ENCODE measurements around the gene NUMB.

NUMB gene

DNA sequence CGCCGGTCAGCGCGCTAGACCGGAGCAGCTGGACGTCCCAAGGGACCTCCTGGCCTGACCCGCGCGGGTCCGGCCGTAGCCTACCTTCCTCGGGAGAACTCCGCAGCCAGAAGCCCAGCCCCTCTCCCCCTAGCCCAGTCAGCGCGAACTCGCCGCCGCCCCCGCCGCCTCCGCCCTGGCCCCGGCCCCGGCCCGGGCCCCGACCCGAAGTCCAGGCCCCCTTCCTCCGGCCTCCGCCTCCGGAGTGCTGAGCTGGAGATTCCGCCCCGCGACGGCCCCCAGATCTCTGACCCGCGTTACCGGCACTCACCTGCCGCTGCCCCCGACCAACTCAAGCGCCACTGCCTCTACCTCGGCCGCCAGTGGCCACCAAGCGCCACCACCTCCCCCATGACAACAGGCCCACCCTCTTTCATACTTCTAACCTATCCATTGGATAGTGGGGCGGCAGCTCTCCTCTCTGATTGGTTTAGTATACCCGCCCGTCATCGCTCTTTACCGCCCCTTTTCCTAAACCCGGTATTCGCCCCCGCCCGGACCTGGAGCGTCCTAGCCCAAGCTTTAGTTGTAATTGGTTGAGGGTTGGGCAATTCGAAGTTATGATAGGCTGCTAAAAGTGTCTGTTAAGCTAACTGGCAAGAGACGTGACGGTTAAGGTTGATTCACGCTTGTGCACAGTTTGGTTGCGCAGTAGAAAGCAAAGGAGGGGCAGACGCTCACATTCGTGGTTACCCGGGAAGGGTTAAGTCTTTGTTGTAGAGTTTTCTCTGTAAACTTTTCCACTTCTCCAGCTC, at the start of gene NUMB:
Gene NUMB (minus strand): TSS at position 364 of the 794 bp plus-strand sequence. CDS start 102,795 bp downstream, outside the sequence.
- TF ChIP-seq, protein P1, sequence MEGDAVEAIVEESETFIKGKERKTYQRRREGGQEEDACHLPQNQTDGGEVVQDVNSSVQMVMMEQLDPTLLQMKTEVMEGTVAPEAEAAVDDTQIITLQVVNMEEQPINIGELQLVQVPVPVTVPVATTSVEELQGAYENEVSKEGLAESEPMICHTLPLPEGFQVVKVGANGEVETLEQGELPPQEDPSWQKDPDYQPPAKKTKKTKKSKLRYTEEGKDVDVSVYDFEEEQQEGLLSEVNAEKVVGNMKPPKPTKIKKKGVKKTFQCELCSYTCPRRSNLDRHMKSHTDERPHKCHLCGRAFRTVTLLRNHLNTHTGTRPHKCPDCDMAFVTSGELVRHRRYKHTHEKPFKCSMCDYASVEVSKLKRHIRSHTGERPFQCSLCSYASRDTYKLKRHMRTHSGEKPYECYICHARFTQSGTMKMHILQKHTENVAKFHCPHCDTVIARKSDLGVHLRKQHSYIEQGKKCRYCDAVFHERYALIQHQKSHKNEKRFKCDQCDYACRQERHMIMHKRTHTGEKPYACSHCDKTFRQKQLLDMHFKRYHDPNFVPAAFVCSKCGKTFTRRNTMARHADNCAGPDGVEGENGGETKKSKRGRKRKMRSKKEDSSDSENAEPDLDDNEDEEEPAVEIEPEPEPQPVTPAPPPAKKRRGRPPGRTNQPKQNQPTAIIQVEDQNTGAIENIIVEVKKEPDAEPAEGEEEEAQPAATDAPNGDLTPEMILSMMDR (IDR thresholded peaks at IDR 0.05), result peak; percentile 10; the same call in 1 of the 2 replicates
- no peak for TF ChIP-seq ZFX (IDR thresholded peaks at IDR 0.05; ENCODE audit: borderline replicate concordance)
- peak within 1 kb of the TSS; percentile 55 for H3K27ac ChIP-seq

DNA sequence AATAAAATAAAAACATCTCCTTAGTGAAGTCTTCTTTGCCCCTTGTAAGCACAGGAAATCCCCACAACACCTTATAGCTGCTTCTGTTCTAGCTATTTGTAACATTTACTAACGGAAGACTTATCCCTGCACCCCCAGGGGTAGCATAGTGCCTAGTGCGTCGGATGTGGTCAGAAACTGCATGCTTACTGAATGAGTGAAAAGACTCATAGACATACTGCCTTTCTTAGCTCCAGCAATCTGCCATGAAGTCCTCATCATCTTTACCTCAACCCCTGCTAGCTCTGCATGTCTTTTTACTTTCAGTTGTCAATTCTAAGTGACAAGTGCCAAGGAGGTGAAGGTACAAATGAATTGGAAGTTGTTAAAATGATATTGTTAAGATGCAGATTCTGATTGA, 45.3 kb upstream of the NUMB start:
- no peak for TF ChIP-seq ZFX (IDR thresholded peaks at IDR 0.05; ENCODE audit: borderline replicate concordance)
- TF ChIP-seq, protein P1 (IDR thresholded peaks at IDR 0.05), result no peak
- no peak overlapping the region for H3K27ac ChIP-seq

DNA sequence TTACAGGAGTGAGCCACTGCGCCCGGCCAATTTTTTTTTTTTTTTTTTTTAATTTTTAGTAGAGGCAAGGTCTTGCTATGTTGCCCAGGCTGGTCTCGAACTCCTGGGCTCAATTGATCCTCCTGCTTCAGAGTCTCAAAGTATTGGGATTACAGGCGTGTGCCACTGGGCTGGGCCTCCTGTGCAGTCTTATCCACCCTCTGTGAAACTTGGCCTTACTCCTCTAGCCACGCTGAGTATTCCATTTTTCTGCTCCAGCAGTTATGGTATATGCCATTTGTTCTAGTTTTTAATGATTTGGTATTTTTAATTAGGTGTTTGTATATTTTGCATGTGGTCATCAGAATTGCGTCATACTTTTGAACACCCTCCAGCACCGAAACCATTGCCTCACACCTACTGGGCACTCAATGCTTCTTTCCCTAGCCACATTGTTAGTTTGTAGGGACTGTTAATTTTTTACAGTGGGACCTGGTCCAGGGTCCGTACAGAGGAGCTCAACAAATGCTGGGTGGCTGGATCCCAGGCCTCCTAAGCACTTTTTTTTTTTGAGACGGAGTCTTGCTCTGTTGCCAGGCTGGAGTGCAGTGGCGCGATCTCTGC, 43.8 kb upstream of the NUMB start:
- TF ChIP-seq ZFX (IDR thresholded peaks at IDR 0.05; ENCODE audit: borderline replicate concordance), result no peak
- TF ChIP-seq, protein P1 (IDR thresholded peaks at IDR 0.05), result no peak
- H3K27ac ChIP-seq, result no peak overlapping the region

DNA sequence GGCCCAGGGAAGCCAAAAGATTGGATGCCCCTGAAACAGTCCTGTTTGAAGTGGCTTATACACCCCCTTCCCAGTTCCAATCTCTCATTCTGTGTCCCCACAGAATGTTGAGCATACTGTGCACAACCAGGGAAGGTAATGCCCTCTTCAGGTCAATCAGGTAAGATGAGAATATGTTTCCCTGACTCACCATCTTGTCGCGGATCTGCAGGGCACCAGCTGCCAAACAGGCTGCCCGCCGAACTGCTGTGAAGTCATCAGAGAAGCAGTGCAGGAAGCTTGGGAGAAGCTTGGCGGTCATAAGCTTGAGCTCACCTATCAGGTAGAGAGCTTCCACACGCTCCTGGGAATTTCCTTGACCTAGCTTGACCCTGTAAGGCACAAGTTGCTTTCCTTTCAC, 42.0 kb upstream of the NUMB start:
- no peak overlapping the region for H3K27ac ChIP-seq
- TF ChIP-seq, protein P1 (IDR thresholded peaks at IDR 0.05), result no peak
- no peak for TF ChIP-seq ZFX (IDR thresholded peaks at IDR 0.05; ENCODE audit: borderline replicate concordance)

DNA sequence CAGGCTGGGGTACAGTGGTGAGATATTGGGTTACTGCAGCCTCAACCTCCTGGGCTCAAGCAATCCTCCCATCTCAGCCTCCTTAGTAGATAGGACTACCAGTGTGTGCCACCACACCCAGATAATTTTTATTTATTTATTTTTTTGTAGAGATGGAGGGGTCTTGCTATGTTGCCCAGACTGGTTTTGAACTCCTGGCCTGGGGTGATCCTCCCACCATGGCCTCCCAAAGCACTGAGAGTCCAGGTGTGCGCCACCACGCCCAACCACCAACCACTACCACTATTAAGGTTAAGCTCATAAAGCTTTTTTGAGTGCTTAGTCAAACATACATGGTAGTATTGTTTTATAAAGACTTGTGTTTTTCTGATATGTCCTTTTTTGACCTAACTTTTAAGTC, 36.2 kb upstream of the NUMB start:
- H3K27ac ChIP-seq, result no peak overlapping the region
- TF ChIP-seq, protein P1 (IDR thresholded peaks at IDR 0.05), result no peak
- no peak for TF ChIP-seq ZFX (IDR thresholded peaks at IDR 0.05; ENCODE audit: borderline replicate concordance)

DNA sequence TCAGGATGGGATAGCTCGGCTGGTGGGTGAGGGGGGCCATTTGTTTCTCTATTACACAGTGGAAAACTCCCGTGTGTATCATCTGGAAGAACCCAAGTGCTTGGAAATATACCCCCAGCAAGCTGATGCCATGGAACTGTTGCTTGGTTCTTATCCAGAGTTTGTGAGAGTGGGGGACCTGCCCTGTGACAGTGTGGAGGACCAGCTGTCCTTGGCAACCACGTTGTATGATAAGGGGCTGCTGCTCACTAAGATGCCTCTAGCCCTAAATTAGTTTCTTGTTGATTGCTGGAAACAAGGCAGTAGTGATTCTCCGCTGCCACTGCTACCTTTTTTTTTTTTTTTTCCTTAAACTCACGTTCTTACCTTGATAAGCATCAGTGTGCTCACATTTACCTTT, 34.3 kb upstream of the NUMB start:
- no peak overlapping the region for H3K27ac ChIP-seq
- no peak for TF ChIP-seq ZFX (IDR thresholded peaks at IDR 0.05; ENCODE audit: borderline replicate concordance)
- TF ChIP-seq, protein P1 (IDR thresholded peaks at IDR 0.05), result no peak

DNA sequence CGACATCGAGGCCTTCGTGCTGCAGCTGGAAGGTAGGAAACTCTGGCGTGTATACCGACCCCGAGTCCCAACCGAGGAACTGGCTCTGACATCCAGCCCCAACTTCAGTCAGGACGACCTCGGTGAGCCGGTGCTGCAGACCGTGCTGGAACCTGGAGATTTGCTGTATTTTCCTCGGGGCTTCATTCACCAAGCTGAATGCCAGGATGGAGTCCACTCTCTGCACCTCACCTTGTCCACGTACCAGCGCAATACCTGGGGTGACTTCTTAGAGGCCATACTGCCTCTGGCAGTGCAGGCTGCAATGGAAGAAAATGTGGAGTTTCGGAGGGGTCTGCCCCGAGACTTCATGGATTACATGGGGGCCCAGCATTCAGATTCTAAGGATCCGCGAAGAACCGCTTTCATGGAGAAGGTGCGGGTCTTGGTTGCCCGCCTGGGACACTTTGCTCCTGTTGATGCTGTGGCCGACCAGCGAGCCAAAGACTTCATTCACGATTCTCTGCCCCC, 33.8 kb upstream of the NUMB start:
- H3K27ac ChIP-seq, result no peak overlapping the region
- TF ChIP-seq, protein P1 (IDR thresholded peaks at IDR 0.05), result no peak
- TF ChIP-seq ZFX (IDR thresholded peaks at IDR 0.05; ENCODE audit: borderline replicate concordance), result no peak
